ENCODE measurements around the gene WNK3. TPM values are rescaled to one million over a fixed set of nuclear protein-coding genes. Genes with fewer than 3 reads are reported as not detected.
"Not testable (repeated sequence)": the region's sequence is repeated elsewhere in the genome, so short reads cannot be mapped to it uniquely, and the experiment has no call there.

WNK3 gene
- total RNA-seq (1 to 10 TPM; 1.3 to 1.7 TPM), polyA plus RNA-seq (ENCODE audit: insufficient read length in 6 of 6) (1 to 10 TPM; 4.8 to 5.8 (median 5.4) TPM)
- long read RNA-seq, donor 1: 0 reads
- long read RNA-seq, donor 2, partial matches to known transcripts: 8 of 8 reads
- long read RNA-seq, donor 2, other reads (novel, unspliced or antisense): 0 of 8 reads
- long read RNA-seq, donor 3: 0 reads
- long read RNA-seq, donor 4: 0 reads
- long read RNA-seq, donor 5: 0 reads
- long read RNA-seq, donor 6: 0 reads
- long read RNA-seq, donor 7: 0 reads
- long read RNA-seq, donor 8: 0 reads
- long read RNA-seq, donor 9: 0 reads
- long read RNA-seq, donor 10: 0 reads
- long read RNA-seq, donor 11: 0 reads
- long read RNA-seq, donor 12: 0 reads

DNA sequence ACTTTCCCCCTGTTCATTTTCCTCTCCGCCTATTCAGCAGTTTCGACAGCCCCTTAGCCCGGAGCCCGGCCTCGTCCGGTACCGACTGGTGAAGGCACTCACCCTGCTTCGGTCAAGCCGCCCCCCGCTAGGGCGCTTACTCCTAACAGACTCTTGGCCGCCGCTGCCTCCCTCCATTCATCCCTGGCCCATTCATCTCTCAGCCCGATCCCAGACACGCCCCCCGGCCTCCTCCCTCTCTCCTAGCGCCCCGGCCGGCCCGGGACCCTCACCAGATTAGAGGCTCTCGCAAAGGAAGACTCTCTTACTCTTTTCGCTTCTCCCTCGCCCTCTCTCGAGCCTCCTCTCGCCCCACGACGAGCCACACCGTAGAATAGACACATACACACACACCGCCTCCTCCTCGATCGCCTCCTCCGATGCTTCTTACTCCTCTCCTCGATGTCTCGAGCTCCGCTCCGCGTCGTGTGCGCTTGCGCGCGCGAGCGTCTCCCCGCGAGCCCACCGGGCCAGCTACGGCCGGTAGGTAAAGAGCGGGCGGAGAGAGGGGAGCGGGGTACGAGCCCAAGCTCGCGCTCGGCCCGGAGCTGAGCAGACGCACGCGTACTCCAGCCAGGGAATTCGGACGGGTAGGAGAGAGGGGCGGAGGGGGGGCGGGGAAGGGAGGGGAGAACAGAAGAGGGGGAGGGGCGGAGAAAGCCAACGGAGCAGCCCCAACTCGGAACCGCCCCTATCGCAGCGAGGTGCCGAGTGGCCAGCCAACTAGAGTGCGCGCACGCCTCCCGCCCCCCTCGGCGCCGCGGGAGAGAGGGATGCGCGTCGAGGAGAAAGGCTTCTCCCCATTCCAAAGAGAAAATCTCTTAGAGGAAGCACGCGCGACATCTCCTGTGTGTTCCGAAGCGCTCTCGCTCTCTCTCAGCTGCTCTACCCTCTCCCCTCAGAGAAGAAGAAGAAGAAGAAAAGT is at the start of gene WNK3:
TSS of gene WNK3 (minus strand) at position 633 of the 964 bp plus-strand sequence.
- peak; percentile 92 for ATAC-seq

DNA sequence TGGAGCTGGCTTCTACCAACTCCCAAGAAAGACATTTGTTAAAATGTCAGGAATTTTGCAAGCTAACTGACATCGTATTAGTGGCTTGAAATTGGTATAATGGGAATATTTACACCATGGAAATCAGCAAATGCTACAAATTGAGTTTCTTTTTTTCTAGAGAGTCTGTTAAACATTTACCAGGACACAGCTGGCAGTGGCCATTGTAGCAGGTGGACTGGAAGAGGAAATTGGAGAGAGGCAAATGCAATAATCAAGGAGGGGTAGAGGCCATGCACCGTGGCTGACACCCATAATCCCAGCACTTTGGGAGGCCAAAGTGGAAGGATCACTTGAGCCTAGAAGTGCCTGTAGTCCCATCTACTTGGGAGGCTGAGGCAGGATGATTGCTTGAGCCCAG is 49.4 kb upstream of the WNK3 start:
- no peaks in the 10 kb centered on the region for H3K9me3 ChIP-seq
- TF ChIP-seq, protein P1, sequence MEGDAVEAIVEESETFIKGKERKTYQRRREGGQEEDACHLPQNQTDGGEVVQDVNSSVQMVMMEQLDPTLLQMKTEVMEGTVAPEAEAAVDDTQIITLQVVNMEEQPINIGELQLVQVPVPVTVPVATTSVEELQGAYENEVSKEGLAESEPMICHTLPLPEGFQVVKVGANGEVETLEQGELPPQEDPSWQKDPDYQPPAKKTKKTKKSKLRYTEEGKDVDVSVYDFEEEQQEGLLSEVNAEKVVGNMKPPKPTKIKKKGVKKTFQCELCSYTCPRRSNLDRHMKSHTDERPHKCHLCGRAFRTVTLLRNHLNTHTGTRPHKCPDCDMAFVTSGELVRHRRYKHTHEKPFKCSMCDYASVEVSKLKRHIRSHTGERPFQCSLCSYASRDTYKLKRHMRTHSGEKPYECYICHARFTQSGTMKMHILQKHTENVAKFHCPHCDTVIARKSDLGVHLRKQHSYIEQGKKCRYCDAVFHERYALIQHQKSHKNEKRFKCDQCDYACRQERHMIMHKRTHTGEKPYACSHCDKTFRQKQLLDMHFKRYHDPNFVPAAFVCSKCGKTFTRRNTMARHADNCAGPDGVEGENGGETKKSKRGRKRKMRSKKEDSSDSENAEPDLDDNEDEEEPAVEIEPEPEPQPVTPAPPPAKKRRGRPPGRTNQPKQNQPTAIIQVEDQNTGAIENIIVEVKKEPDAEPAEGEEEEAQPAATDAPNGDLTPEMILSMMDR (IDR thresholded peaks at IDR 0.05): no peak
- ATAC-seq (no peak), DNase-seq (no peak)
- no peaks in the 10 kb centered on the region for H3K4me1 ChIP-seq
- no peak overlapping the region for H3K27ac ChIP-seq
- H3K4me3 ChIP-seq: no peak overlapping the region
- no peaks in the 10 kb centered on the region for H3K27me3 ChIP-seq
- intact Hi-C loops (cut with DNase I): no loop called here
- H3K36me3 ChIP-seq: no peaks in the 10 kb centered on the region

More for the DNA sequence above, at the start of gene WNK3:
- Histone ChIP-seq H3K27ac (peak within 1 kb of the TSS in 1 of 2 donors; percentile 26), H3K27me3 (peaks cover 5 to 47% of the 10 kb centered on the region in 2 donors), H3K36me3 (no peaks in the 10 kb centered on the region), H3K9me3 (no peaks in the 10 kb centered on the region), H3K4me1 (no peaks in the 10 kb centered on the region), H3K4me3 (peak within 1 kb of the TSS; percentile 34 to 38)
- intact Hi-C loops (cut with DNase I): no loop called here
- DNase-seq: peak; percentile 68 to 91 (median 74)
- TF ChIP-seq, protein P1 (IDR thresholded peaks at IDR 0.05): no peak

DNA sequence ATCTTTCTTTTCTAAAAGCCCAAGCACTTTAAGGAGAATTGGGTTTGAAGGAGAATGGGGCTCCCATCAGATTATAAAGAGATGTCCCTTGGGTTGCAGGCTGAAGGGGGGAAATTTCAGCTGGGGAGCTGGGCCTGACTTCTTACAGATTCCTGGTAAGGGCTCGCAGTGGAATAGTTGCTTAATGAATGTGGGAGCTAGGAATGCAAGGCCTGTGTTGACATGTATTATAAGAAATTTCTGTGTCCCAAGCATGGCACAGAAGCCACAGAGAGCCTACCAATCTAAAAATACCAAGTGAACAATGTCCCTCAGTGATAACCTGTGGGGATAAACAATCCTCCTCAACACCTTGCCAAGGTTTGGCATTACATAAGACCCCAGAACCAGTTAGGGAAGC is 39.3 kb upstream of the WNK3 start:
- TF ChIP-seq, protein P1 (IDR thresholded peaks at IDR 0.05): no peak

DNA sequence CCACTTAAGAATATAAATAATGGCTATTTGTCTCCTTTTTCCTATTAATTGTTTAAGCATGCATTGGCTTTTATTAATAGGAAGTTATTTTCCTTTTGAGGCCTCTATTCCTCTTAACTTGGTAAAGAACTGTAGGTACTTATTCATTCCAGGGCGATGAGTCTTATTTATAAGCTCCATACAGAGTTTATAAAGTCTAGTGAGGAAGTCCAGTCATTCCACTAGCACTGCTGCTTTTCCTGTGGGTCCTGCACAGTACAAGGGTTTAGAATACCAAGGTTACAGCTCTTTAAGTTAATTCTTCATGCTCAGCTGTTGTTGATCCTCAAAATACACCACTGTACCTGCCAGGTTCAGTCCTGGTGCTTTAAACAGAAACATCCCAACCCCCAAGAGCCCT is 28.5 kb upstream of the WNK3 start:
- Histone ChIP-seq H3K4me1 (no peaks in the 10 kb centered on the region), H3K4me3 (no peak overlapping the region), H3K9me3 (no peaks in the 10 kb centered on the region), H3K36me3 (no peaks in the 10 kb centered on the region), H3K27ac (no peak overlapping the region), H3K27me3 (no peaks in the 10 kb centered on the region)
- DNase-seq (no peak), ATAC-seq (peak; percentile 35)
- intact Hi-C loops (cut with DNase I): no loop called here
- TF ChIP-seq, protein P1 (IDR thresholded peaks at IDR 0.05): no peak

More for the DNA sequence above, 39.3 kb upstream of the WNK3 start:
- Histone ChIP-seq H3K27ac (no peak overlapping the region), H3K4me3 (no peak overlapping the region), H3K36me3 (no peaks in the 10 kb centered on the region), H3K27me3 (no peaks in the 10 kb centered on the region), H3K9me3 (no peaks in the 10 kb centered on the region), H3K4me1 (no peaks in the 10 kb centered on the region)
- DNase-seq (no peak), ATAC-seq (no peak)
- intact Hi-C loops (cut with DNase I): no loop called here

DNA sequence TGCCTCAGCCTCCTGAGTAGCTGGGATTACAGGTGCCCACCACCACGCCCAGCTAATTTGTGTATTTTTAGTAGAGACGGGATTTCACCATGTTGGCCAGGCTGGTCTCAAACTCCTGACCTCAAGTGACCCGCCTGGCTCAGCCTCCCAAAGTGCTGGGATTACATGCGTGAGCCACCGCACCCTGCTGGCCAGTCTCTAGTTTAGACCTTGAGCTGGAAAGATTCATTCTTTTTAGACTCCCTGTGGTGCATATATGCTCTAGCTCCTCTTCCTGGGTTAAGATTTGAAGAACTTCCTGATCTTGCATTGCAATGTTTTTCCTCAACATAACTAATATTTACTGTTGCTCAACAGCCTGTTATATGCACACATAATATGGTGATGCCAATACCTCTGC is 26.8 kb upstream of the WNK3 start:
- H3K9me3 ChIP-seq; DNase-seq; H3K36me3 ChIP-seq; H3K4me3 ChIP-seq; H3K27ac ChIP-seq; H3K27me3 ChIP-seq; intact Hi-C loops (cut with DNase I); H3K4me1 ChIP-seq; ATAC-seq: not testable (repeated sequence)

All from left lung (tissue), 14 donors.